GM12878 (cell line): ENCODE data around the gene UBE2QL1. TPM values are rescaled to one million over a fixed set of nuclear protein-coding genes. Genes with fewer than 3 reads are reported as not detected.

ENCODE experiments used
- ATAC-seq: fragments of 200-7000 bp; cut with Tn5 transposase; 3 replicates; pipeline ENCODE4 v1.9.1; 2020; ENCODE audit warnings: mild to moderate bottlenecking, moderate library complexity
- BruUV-seq: library from RNA; stranded (reverse); fragments of 400-500 nt; replicated peaks from 2 replicates; lab custom pipeline; 2021; lab: Mats Ljungman, UMichigan
- CTCF ChIA-PET: fragments of 300-600 bp; sonication (Branson Sonifier 250); formaldehyde crosslinking; extraction: SDS; loops from one replicate; lab custom pipeline; 2021; ENCODE audit warnings: inconsistent platforms; lab: Yijun Ruan, JAX
- POLR2A ChIA-PET: fragments of 350-600 bp; formaldehyde crosslinking; extraction: SDS; loops from one replicate; lab custom pipeline; 2021; ENCODE audit warnings: inconsistent platforms; lab: Charles Lee
- RAD21 ChIA-PET: fragments of 300-600 bp; sonication (Branson Sonifier 250); formaldehyde crosslinking; loops from one replicate; lab custom pipeline; 2023; ENCODE audit warnings: antibody characterized with exemption; ENCODE audit not compliant: unreplicated experiment; lab: Charles Lee
- SMC1A ChIA-PET: fragments of 300-600 bp; sonication (Branson Sonifier 250); formaldehyde crosslinking; loops from one replicate; lab custom pipeline; 2023; ENCODE audit not compliant: unreplicated experiment, uncharacterized antibody; lab: Charles Lee
- DNase-seq: peaks from one replicate; pipeline ENCODE4 v3.0.0-alpha.2; 2011; ENCODE audit warnings: low read depth, low spot score
- FAIRE-seq: peaks from 3 replicates; lab custom pipeline; 2011; peaks lifted over from hg19 to GRCh38; lab: Jason Lieb, UNC
- H2AFZ ChIP-seq: 2 replicates; pipeline ENCODE4 v1.6.0; 2011; ENCODE audit warnings: low read depth, low read length, control low read depth; ENCODE audit not compliant: control insufficient read depth
- H3K27ac ChIP-seq: 2 replicates; pipeline ENCODE4 v1.5.1; 2011; ENCODE audit warnings: control low read depth; ENCODE audit not compliant: control insufficient read depth, insufficient read depth
- H3K27me3 ChIP-seq, 2 experiments: replicated peaks in 1 of 2; 2 replicates each; pipeline versions ENCODE4 v1.6.0 to v1.6.1; 2011; ENCODE audit warnings: low read length in 1 of 2; ENCODE audit not compliant: control insufficient read depth in 2 of 2, insufficient read depth in 2 of 2
- H3K36me3 ChIP-seq, 2 experiments: 2 replicates each; pipeline ENCODE4 v1.5.1; 2011; ENCODE audit warnings: low read length in 1 of 2; ENCODE audit not compliant: control insufficient read depth in 2 of 2, insufficient read depth in 2 of 2
- H3K4me1 ChIP-seq: 2 replicates; pipeline ENCODE4 v1.6.1; 2011; ENCODE audit warnings: mild to moderate bottlenecking, low read length, moderate library complexity, mixed read lengths; ENCODE audit not compliant: control insufficient read depth, insufficient read depth
- H3K4me2 ChIP-seq: 2 replicates; pipeline ENCODE4 v1.6.0; 2011; ENCODE audit warnings: control low read depth; ENCODE audit not compliant: control insufficient read depth, insufficient read depth
- H3K4me3 ChIP-seq: fragments of 200-600 bp; sonication (generic); 2 replicates; pipeline ENCODE4 v1.5.1; 2016
- H3K79me2 ChIP-seq: 2 replicates; pipeline ENCODE4 v1.6.0; 2011; ENCODE audit warnings: low read length; ENCODE audit not compliant: control insufficient read depth, insufficient read depth
- H3K9ac ChIP-seq: 2 replicates; pipeline ENCODE4 v1.8.0; 2011; ENCODE audit warnings: low read length, control low read depth, mixed read lengths; ENCODE audit not compliant: control insufficient read depth, insufficient read depth
- H3K9me3 ChIP-seq: replicated peaks from 3 replicates; pipeline ENCODE4 v1.5.1; 2011; ENCODE audit warnings: mild to moderate bottlenecking, low read length; ENCODE audit not compliant: control insufficient read depth, insufficient read depth
- H4K20me1 ChIP-seq: 2 replicates; pipeline ENCODE4 v1.6.0; 2011; ENCODE audit not compliant: control insufficient read depth, insufficient read depth
- ETV6 ChIP-seq, 2 experiments: fragments of 450-650 bp in 1 of 2; IDR thresholded peaks in 1 of 2; conservative IDR thresholded peaks in 1 of 2; 2 replicates each; pipeline ENCODE4 v1.6.1; 2014; ENCODE audit warnings: antibody characterized with exemption in 1 of 2, borderline replicate concordance in 1 of 2, low read depth in 1 of 2, mild to moderate bottlenecking in 1 of 2, moderate library complexity in 1 of 2
- NRF1 ChIP-seq: conservative IDR thresholded peaks from 2 replicates; pipeline ENCODE4 v1.6.1; 2011; ENCODE audit warnings: mild to moderate bottlenecking, low read depth, low read length, improper control_type of control experiment
- ZNF217 ChIP-seq: fragments of 450-650 bp; IDR thresholded peaks from 2 replicates; pipeline ENCODE4 v1.6.1; 2017; ENCODE audit warnings: antibody characterized with exemption, mild to moderate bottlenecking
- WGBS: methylation state at CpG from one replicate; pipeline ENCODE4 v1.1.6; 2016; ENCODE audit warnings: low lambda C conversion rate; ENCODE audit not compliant: insufficient replicate concordance, insufficient coverage; ENCODE audit errors: missing lambda C conversion rate; 5-methylcytosine and 5-hydroxymethylcytosine counted together
- in situ Hi-C: fragments of 300-500 bp; cut with MboI; formaldehyde crosslinking; loops from 9 replicates; pipeline ENCODE4 v1.14.3; 2018; ENCODE audit warnings: mixed read lengths
- intact Hi-C: fragments of 100-400 bp; cut with micrococcal nuclease; formaldehyde crosslinking; loops from one replicate; pipeline ENCODE4 v1.14.2; 2022; ENCODE audit not compliant: unreplicated experiment
- polyA plus RNA-seq, 11 experiments: library from polyadenylated mRNA; depleted of rRNA in 4 of 11; unstranded in 6 of 11; stranded (reverse) in 5 of 11; fragments of >200 nt; fragmentation: Nextera tagmentation in 4 of 11; fragmentation: Illumina TruSeq in 1 of 11; extraction: Ambion mirVana in 4 of 11; extraction: Trizol in 1 of 11; gene quantifications; 1 replicate in 1 of 11; 2 replicates in 10 of 11; pipeline versions ENCODE4 v1.2.1 to v1.2.3, GENCODE V29; 2011 to 2016; ENCODE audit warnings: inconsistent platforms in 2 of 11, missing spikeins in 2 of 11, low read depth in 1 of 11
- total RNA-seq, 4 experiments: library from RNA; depleted of rRNA in 3 of 4; stranded (reverse); fragments of >200 nt in 3 of 4; fragmentation: Illumina TruSeq in 1 of 4; extraction: Trizol in 1 of 4; gene quantifications; 2 replicates each; pipeline versions ENCODE4 v1.2.1 to v1.2.3, GENCODE V29; 2013 to 2021
- TF ChIP-seq, protein P1 (sequence below): fragments of 450-650 bp; IDR thresholded peaks from 2 replicates; pipeline ENCODE4 v1.6.1; 2014; ENCODE audit warnings: mild to moderate bottlenecking
- TF ChIP-seq, protein P2 (sequence below): IDR thresholded peaks from 2 replicates; pipeline ENCODE4 v1.6.1; 2012; ENCODE audit warnings: low read depth, low read length, improper control_type of control experiment

Gene UBE2QL1
- total and polyA plus RNA-seq, 10 of the 15 experiments (the other 5 are each of a cell fraction or from before 2014, with no cell fraction given): 0.03 to 0.62 (median 0.04) TPM; not detected in 6

DNA sequence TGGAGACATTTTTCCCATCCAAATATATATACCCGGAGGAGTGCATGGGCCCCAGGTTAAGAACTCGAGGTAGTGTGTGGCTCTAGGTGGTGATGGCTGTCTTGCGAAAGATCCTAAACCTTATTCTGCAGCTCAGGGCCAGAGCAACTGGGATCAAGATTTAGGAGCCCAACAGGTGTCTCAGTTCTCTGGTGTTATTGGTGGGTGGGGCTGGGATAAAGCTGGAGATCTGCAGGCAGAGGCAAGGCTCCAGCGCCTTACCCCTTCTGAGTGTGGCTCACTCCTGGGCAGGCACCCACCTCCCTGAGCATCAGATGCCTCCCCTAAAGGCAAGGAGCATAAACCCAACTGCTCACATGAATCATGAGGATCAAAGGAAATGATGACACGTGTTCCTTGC is 11.2 kb downstream of the UBE2QL1 start:
- TF ChIP-seq ETV6 (conservative IDR thresholded peaks at IDR 0.05 in 1 of 2, IDR thresholded peaks at IDR 0.05 in 1 of 2; ENCODE audit: borderline replicate concordance in 1 of 2, low read depth in 1 of 2) (no peak), NRF1 (no peak)
- no peak overlapping the region for H3K9ac ChIP-seq
- in situ Hi-C loops (no loop called here), intact Hi-C loops (loop anchor here (10.0 kb wide), 1 partner anchor 965 kb away; no protein-coding TSS in a partner anchor)
- ChIA-PET RAD21 (no interaction called here), POLR2A (no interaction called here), SMC1A (no interaction called here), CTCF (no interaction called here)
- no peaks in the 10 kb centered on the region; a peak in 3 of 4 replicates for H3K27me3 ChIP-seq
- no peaks in the 10 kb centered on the region; the same call in 2 of the 3 replicates for H3K9me3 ChIP-seq
- DNase-seq: no peak
- H3K4me1 ChIP-seq: no peaks in the 10 kb centered on the region
- no peak overlapping the region for H3K27ac ChIP-seq
- no peak for ATAC-seq
- H4K20me1 ChIP-seq: no peaks in the 10 kb centered on the region
- H3K79me2 ChIP-seq: no peaks in the 10 kb centered on the region
- H3K36me3 ChIP-seq: no peaks in the 10 kb centered on the region
- no peak overlapping the region for H3K4me3 ChIP-seq
- FAIRE-seq: no peak
- H3K4me2 ChIP-seq: no peak overlapping the region
- 28% methylated on average over 5 of the region's 5 CpGs for WGBS
- no TSS peak for BruUV-seq
- no peak overlapping the region for H2AFZ ChIP-seq

DNA sequence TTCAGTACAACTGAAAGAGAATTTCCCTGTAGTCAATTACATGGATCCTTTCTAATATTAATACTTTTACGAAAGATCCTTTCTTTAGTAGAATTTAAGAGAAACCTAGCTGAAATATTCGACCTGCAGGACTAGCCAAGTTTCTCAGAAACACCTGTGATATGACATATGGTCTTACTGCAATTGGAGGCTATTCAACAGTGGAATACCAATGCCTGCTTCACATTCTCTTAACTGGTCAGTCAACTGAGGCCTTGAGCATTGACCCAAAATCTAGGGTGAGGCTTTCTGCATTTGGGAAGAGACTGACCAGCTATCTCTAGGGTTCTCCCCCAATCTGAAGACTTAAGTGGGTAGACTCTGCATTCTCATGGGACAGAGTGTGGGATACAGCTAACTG is 12.3 kb downstream of the UBE2QL1 start:
- no peaks in the 10 kb centered on the region; a peak in 1 of 4 replicates for H3K27me3 ChIP-seq
- H4K20me1 ChIP-seq: no peaks in the 10 kb centered on the region
- H3K36me3 ChIP-seq: no peaks in the 10 kb centered on the region
- RAD21 ChIA-PET: no interaction called here
- intact Hi-C loops (no loop called here), in situ Hi-C loops (no loop called here)
- no peak for FAIRE-seq
- ATAC-seq: no peak
- H3K9me3 ChIP-seq: no peaks in the 10 kb centered on the region; the same call in 2 of the 3 replicates
- POLR2A ChIA-PET: no interaction called here
- no peak overlapping the region for H3K4me2 ChIP-seq
- CTCF ChIA-PET: no interaction called here
- SMC1A ChIA-PET: no interaction called here
- WGBS: 44% methylated on average over 2 of the region's 2 CpGs
- no peak overlapping the region for H3K9ac ChIP-seq
- H3K4me1 ChIP-seq: no peaks in the 10 kb centered on the region
- DNase-seq: no peak
- H2AFZ ChIP-seq: no peak overlapping the region
- TF ChIP-seq, protein P1, sequence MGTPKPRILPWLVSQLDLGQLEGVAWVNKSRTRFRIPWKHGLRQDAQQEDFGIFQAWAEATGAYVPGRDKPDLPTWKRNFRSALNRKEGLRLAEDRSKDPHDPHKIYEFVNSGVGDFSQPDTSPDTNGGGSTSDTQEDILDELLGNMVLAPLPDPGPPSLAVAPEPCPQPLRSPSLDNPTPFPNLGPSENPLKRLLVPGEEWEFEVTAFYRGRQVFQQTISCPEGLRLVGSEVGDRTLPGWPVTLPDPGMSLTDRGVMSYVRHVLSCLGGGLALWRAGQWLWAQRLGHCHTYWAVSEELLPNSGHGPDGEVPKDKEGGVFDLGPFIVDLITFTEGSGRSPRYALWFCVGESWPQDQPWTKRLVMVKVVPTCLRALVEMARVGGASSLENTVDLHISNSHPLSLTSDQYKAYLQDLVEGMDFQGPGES: no peak
- TF ChIP-seq, protein P2, sequence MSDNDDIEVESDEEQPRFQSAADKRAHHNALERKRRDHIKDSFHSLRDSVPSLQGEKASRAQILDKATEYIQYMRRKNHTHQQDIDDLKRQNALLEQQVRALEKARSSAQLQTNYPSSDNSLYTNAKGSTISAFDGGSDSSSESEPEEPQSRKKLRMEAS: no peak
- TF ChIP-seq ZNF217: no peak
- no TSS peak for BruUV-seq
- no peak overlapping the region for H3K4me3 ChIP-seq
- H3K27ac ChIP-seq: no peak overlapping the region
- H3K79me2 ChIP-seq: no peaks in the 10 kb centered on the region
